Measurements from ENCODE around the gene VAC14.

Gene VAC14

GRCh38 chr16:70708366-70709246, 92.4 kb downstream of the VAC14 start:
- H3K36me3 ChIP-seq (ENCODE audit: insufficient read depth, low read length), result no peaks in the 10 kb centered on the region
- H3K9ac ChIP-seq (ENCODE audit: low read length), result no peak overlapping the region
- peaks cover 91% of the 10 kb centered on the region for H3K4me1 ChIP-seq (ENCODE audit: insufficient read depth, low read length)
- H3K27ac ChIP-seq (ENCODE audit: low read depth, low read length), result peak overlapping the region; percentile 62
- no peak overlapping the region for H3K4me3 ChIP-seq (ENCODE audit: low read depth in 1 of 2, low read length in 2 of 2)
- no peaks in the 10 kb centered on the region for H3K27me3 ChIP-seq (ENCODE audit: control insufficient read depth in 1 of 2, insufficient read depth in 2 of 2, low read length in 2 of 2)
- H3K9me3 ChIP-seq (ENCODE audit: low read length), result no peaks in the 10 kb centered on the region

- Histone ChIP-seq H3K9me3 (ENCODE audit: low read length) (no peaks in the 10 kb centered on the region), H3K36me3 (ENCODE audit: insufficient read depth, low read length) (no peaks in the 10 kb centered on the region), H3K27ac (ENCODE audit: low read depth, low read length) (peak overlapping the region; percentile 62), H3K4me3 (ENCODE audit: low read depth in 1 of 2, low read length in 2 of 2) (peak overlapping the region in 1 of 2 donors; percentile 4), H3K27me3 (ENCODE audit: control insufficient read depth in 1 of 2, insufficient read depth in 2 of 2, low read length in 2 of 2) (no peaks in the 10 kb centered on the region), H3K4me1 (ENCODE audit: insufficient read depth, low read length) (peaks cover 91% of the 10 kb centered on the region), H3K9ac (ENCODE audit: low read length) (peak overlapping the region; percentile 63)
Observed at GRCh38 chr16:70706948-70707465, 94.0 kb downstream of the VAC14 start.

GRCh38 chr16:70705056-70705455, 95.9 kb downstream of the VAC14 start:
- Histone ChIP-seq H3K9me3 (ENCODE audit: low read length) (no peaks in the 10 kb centered on the region), H3K27me3 (ENCODE audit: control insufficient read depth in 1 of 2, insufficient read depth in 2 of 2, low read length in 2 of 2) (no peaks in the 10 kb centered on the region), H3K36me3 (ENCODE audit: insufficient read depth, low read length) (no peaks in the 10 kb centered on the region), H3K27ac (ENCODE audit: low read depth, low read length) (peak overlapping the region; percentile 90), H3K4me3 (ENCODE audit: low read depth in 1 of 2, low read length in 2 of 2) (no peak overlapping the region), H3K9ac (ENCODE audit: low read length) (no peak overlapping the region), H3K4me1 (ENCODE audit: insufficient read depth, low read length) (peaks cover 97% of the 10 kb centered on the region)

- Histone ChIP-seq H3K9ac (ENCODE audit: low read length) (peak overlapping the region; percentile 23), H3K4me1 (ENCODE audit: insufficient read depth, low read length) (peaks cover 97% of the 10 kb centered on the region), H3K36me3 (ENCODE audit: insufficient read depth, low read length) (no peaks in the 10 kb centered on the region), H3K9me3 (ENCODE audit: low read length) (no peaks in the 10 kb centered on the region), H3K27me3 (ENCODE audit: control insufficient read depth in 1 of 2, insufficient read depth in 2 of 2, low read length in 2 of 2) (no peaks in the 10 kb centered on the region), H3K27ac (ENCODE audit: low read depth, low read length) (peak overlapping the region; percentile 90), H3K4me3 (ENCODE audit: low read depth in 1 of 2, low read length in 2 of 2) (no peak overlapping the region)
Observed at GRCh38 chr16:70704586-70704985, 96.4 kb downstream of the VAC14 start.

GRCh38 chr16:70703835-70704381, 97.0 kb downstream of the VAC14 start:
- Histone ChIP-seq H3K27me3 (ENCODE audit: control insufficient read depth in 1 of 2, insufficient read depth in 2 of 2, low read length in 2 of 2) (no peaks in the 10 kb centered on the region), H3K9ac (ENCODE audit: low read length) (peak overlapping the region; percentile 23), H3K4me1 (ENCODE audit: insufficient read depth, low read length) (peaks cover 97% of the 10 kb centered on the region), H3K27ac (ENCODE audit: low read depth, low read length) (peak overlapping the region; percentile 90), H3K36me3 (ENCODE audit: insufficient read depth, low read length) (no peaks in the 10 kb centered on the region), H3K4me3 (ENCODE audit: low read depth in 1 of 2, low read length in 2 of 2) (no peak overlapping the region), H3K9me3 (ENCODE audit: low read length) (no peaks in the 10 kb centered on the region)

- no peaks in the 10 kb centered on the region for H3K9me3 ChIP-seq (ENCODE audit: low read length)
- H3K36me3 ChIP-seq (ENCODE audit: insufficient read depth, low read length), result no peaks in the 10 kb centered on the region
- peak overlapping the region; percentile 58 for H3K9ac ChIP-seq (ENCODE audit: low read length)
- peak overlapping the region in 1 of 2 donors; percentile 12 for H3K4me3 ChIP-seq (ENCODE audit: low read depth in 1 of 2, low read length in 2 of 2)
- H3K27ac ChIP-seq (ENCODE audit: low read depth, low read length), result peak overlapping the region; percentile 90
- peaks cover 92% of the 10 kb centered on the region for H3K4me1 ChIP-seq (ENCODE audit: insufficient read depth, low read length)
- no peaks in the 10 kb centered on the region for H3K27me3 ChIP-seq (ENCODE audit: control insufficient read depth in 1 of 2, insufficient read depth in 2 of 2, low read length in 2 of 2)
Observed at GRCh38 chr16:70703041-70703834, 97.7 kb downstream of the VAC14 start.

GRCh38 chr16:70702624-70703023, 98.3 kb downstream of the VAC14 start:
- no peaks in the 10 kb centered on the region for H3K27me3 ChIP-seq (ENCODE audit: control insufficient read depth in 1 of 2, insufficient read depth in 2 of 2, low read length in 2 of 2)
- H3K9me3 ChIP-seq (ENCODE audit: low read length), result no peaks in the 10 kb centered on the region
- H3K9ac ChIP-seq (ENCODE audit: low read length), result peak overlapping the region; percentile 58
- H3K4me3 ChIP-seq (ENCODE audit: low read depth in 1 of 2, low read length in 2 of 2), result peak overlapping the region in 1 of 2 donors; percentile 12
- H3K4me1 ChIP-seq (ENCODE audit: insufficient read depth, low read length), result peaks cover 92% of the 10 kb centered on the region
- H3K27ac ChIP-seq (ENCODE audit: low read depth, low read length), result peak overlapping the region; percentile 90
- H3K36me3 ChIP-seq (ENCODE audit: insufficient read depth, low read length), result no peaks in the 10 kb centered on the region

- Histone ChIP-seq H3K27ac (ENCODE audit: low read depth, low read length) (peak overlapping the region; percentile 90), H3K27me3 (ENCODE audit: control insufficient read depth in 1 of 2, insufficient read depth in 2 of 2, low read length in 2 of 2) (no peaks in the 10 kb centered on the region), H3K4me3 (ENCODE audit: low read depth in 1 of 2, low read length in 2 of 2) (peak overlapping the region; percentile 12 to 14), H3K9me3 (ENCODE audit: low read length) (no peaks in the 10 kb centered on the region), H3K36me3 (ENCODE audit: insufficient read depth, low read length) (no peaks in the 10 kb centered on the region), H3K4me1 (ENCODE audit: insufficient read depth, low read length) (peaks cover 92% of the 10 kb centered on the region), H3K9ac (ENCODE audit: low read length) (peak overlapping the region; percentile 58)
Observed at GRCh38 chr16:70701998-70702397, 99.0 kb downstream of the VAC14 start.

GRCh38 chr16:70701596-70701995, 99.4 kb downstream of the VAC14 start:
- Histone ChIP-seq H3K9ac (ENCODE audit: low read length) (peak overlapping the region; percentile 58), H3K27me3 (ENCODE audit: control insufficient read depth in 1 of 2, insufficient read depth in 2 of 2, low read length in 2 of 2) (no peaks in the 10 kb centered on the region), H3K4me1 (ENCODE audit: insufficient read depth, low read length) (peaks cover 92% of the 10 kb centered on the region), H3K9me3 (ENCODE audit: low read length) (no peaks in the 10 kb centered on the region), H3K36me3 (ENCODE audit: insufficient read depth, low read length) (no peaks in the 10 kb centered on the region), H3K27ac (ENCODE audit: low read depth, low read length) (peak overlapping the region; percentile 90), H3K4me3 (ENCODE audit: low read depth in 1 of 2, low read length in 2 of 2) (peak overlapping the region in 1 of 2 donors; percentile 12)

- Histone ChIP-seq H3K27me3 (ENCODE audit: control insufficient read depth in 1 of 2, insufficient read depth in 2 of 2, low read length in 2 of 2) (no peaks in the 10 kb centered on the region), H3K36me3 (ENCODE audit: insufficient read depth, low read length) (no peaks in the 10 kb centered on the region), H3K9ac (ENCODE audit: low read length) (no peak overlapping the region), H3K27ac (ENCODE audit: low read depth, low read length) (peak overlapping the region; percentile 90), H3K9me3 (ENCODE audit: low read length) (no peaks in the 10 kb centered on the region), H3K4me3 (ENCODE audit: low read depth in 1 of 2, low read length in 2 of 2) (no peak overlapping the region), H3K4me1 (ENCODE audit: insufficient read depth, low read length) (peaks cover 92% of the 10 kb centered on the region)
Observed at GRCh38 chr16:70701036-70701435, 99.9 kb downstream of the VAC14 start.
